HL-60/S4 (cell line): ENCODE results near the gene NGLY1.

Experiments
- in situ Hi-C: fragments of 300-500 bp; cut with MboI; formaldehyde crosslinking; loops from 2 replicates; pipeline ENCODE4 v1.14.3; 2022; ENCODE audit warnings: low sequenced_read_pairs

The NGLY1 gene

DNA sequence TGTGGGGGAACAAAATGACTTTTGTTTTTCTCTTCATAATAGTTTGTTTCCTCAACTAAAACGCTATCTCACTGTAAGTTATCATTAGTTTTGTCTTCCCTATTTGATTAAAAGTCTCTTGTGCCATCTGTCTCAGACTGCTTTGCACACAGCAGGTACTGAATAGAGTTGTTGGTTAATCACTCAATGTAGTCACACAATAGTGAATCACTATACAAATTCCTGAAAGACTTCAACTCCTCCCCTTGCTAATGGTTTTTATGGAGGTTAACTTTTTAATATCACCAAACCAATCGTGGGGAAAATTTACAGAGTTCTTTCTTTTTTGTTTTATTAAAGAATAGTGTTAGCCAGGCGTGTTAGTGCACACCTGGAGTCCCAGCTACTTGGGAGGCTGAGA is 2.6 kb upstream of the NGLY1 start:
- in situ Hi-C loops, result no loop called here

DNA sequence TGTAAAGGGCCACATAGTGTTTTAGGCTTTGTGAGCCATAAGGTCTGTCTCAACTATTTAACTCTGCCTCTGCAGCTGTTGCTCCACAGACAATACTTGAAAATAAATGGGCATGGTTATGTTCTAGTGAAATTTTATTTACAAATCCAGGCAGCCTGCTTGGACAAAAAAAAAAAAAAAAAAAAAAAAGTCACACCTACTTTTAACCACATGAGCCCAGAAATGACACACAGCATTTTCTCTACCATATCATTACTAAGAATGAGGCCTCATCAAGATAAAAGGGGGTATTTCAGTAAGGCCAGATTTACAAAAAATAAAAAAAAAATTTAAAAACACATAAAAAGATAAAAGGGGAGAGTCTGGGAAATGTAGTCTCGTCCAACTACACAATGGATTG is 1.7 kb upstream of the NGLY1 start:
- in situ Hi-C loops, result no loop called here

DNA sequence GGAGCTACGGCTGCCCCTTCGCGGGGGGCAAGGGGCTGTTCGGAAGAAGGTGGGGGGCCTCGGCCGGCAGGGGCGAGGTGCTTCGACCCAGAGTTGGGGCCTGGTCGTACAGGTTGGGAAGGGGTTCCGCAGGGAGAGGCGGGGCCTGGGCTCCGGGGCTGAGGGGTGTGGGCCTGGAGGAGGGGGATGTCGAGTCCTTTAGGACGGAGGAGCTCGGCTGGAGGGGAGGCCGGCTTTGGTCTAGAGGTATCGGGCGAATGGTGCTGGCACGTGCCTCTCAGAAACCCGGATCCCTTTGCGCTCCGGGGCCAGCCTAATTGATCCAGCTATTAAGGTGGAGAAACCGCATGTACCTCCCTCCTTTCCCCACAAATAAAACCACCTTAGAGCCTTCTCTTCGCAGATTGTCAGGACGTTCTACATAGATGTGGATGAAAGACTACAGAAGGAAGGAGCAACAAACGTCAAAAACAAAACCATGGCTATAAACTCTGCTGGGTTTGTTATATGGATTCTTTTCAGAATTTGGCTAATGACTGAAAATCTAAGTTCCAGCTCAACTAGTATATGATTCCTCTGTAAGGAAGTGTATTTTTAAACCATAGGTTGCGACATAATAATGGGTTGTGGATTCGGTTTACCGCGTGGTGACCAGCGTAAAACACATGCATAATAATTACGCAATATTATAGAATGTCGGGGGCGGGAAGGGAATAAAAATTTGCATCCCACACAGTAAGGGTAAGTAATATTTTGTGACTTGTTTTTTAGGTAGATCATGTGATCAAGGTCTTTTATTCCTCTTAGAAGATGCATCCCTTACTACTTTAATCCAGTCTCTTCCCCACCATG is 644 bp upstream of the NGLY1 start:
- in situ Hi-C loops, result no loop called here

DNA sequence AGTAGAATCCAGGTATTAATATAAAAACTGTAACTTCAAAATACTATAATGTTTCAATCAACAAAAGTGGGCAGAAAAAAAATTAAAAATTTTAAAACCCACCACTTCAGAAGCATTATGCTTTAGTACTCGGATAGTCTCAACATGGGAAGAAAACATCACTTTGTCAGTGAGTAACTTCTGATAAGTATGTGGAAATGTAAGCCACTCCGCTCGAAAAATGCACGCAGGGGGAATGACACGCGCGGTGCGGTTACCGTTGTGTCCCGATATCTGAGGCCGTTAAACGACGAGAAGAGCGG is 656 bp downstream of the NGLY1 start:
- in situ Hi-C loops, result no loop called here

DNA sequence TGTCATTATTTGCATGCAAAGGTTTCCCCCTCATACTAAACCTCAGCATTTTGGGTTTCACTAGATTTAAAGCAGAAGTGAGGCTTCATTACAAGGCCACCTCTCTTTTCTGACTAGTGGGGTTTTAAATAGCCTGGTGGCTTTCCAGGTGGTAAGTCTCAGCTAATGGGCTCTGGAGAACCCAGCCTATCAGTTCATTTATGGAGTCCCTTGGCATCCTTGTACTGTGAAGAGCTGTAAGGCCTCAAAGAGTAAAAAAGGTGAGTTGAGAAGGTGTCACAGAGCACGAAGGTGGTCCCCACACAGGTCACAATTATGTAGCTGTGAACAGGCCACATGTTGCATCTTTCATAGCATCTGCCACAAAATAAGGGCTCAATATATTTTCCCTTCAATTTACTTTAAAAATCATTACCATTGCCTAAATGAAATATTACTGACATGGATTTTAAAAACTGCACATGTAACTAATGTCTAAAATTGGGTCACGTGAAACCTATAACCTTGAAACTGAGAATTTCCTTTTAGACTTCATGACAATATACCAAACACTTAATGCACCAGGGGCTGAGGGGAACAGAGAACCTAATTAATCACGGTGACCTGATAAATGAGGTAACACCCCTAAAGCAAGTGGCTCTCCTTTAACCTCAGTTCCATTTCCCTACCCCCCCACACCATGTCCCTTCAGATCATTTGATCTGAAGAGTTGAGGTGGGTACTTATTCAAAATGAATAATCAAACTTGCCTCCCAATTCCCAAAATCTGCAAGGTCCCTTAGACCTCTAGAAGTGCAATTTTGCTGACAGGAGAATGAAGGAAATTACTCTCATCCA is 1.3 kb downstream of the NGLY1 start:
- in situ Hi-C loops, result no loop called here

DNA sequence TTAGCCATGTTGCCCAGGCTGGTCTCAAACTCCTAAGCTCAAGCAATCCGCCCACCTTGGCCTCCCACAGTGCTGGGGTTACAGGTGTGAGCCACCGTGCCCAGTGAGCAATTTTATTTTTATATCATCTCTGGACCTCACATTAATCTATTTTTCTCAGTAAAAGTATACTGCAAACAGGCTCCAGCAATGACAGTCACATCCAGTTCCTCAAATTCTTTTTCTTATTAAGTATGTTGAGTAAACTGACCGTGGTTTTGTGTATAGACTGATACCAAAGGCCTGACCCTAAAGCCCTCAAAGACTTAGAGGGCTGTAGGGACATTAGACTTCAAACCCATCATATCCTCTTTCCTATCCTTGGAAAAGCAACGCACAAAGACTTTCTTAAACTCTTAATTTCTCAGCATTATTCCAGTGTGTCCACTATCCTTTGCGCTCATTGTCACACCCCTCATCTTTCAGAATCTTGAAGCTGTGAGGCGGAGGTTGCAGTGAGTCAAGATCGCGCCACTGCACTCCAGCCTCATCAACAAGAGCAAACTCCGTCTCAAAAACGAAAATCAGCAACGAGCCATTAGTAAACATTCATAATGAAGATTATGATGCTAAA is 2.0 kb downstream of the NGLY1 start:
- in situ Hi-C loops, result no loop called here

DNA sequence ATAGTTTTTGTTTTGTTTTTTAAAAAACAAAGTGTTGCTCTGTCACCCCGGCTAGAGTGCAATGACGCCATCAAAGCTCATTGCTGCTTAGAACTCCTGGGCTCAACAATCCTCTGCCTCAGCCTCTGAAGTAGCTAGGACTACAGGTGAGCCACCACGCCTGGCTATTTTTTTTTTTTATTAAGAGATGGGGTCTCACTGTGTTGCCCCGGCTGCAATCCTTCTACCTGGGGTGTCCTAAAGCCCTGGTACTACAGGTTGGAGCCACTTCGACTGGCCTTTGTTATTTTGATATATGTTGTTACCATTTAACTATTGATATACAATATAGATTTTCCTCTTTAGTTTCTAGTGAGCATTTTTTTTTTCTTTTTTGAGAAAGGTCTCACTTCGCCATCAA is 2.6 kb downstream of the NGLY1 start:
- in situ Hi-C loops, result no loop called here

DNA sequence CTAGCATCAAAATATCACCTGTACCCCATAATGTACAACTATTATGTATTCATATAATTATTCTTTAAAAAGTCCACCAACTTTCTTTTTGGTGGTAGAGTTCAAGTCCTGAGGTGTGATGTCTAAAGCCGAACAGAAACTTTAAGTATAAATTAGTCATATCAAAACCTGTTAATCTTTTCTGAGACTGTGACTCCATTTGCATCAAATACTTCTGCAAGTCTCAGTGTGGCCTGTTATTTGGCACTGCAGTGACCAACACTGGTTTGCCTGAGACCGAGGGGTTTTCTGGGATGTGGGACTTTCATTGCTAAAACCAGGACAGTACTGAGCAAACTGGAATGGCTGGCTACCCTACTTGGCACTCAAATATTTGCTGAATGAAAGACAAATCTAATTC is 7.3 kb downstream of the NGLY1 start:
- in situ Hi-C loops, result no loop called here

DNA sequence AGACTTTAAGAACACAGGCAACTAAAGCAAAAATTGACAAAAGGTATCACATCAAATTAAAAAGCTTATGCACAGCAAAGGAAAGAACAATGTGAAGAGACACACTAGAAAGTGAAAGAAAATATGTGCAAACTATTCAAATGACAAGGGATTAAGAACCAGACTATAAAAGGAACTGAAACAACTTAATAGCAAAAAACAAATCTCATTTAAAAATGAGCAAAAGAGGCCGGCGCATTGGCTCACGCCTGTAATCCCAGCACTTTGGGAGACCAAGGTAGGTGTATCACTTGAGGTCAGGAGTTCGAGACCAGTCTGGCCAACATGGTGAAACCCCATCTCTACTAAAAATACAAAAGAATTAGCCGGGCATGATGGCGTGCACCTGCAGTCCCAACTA is 14.4 kb downstream of the NGLY1 start:
- in situ Hi-C loops, result no loop called here

DNA sequence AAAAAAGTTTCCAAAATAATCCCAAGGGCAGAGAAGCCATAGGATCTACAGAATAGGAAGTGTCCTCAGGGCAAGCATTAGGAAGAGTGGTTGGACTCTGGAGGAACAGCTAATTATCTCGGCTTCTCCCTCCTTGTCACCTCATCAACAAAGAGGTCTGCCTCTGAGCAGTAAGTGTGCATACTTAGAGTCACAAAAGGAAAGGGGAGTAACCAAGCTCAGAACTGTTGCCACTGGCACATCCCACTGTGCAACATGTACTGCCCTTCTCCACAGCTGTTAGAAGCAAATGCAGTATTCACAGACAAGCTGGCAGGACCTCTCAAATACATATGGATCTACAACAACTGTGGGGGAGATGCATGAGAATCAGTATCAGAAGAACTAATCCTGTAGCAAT is 31.5 kb downstream of the NGLY1 start:
- in situ Hi-C loops, result no loop called here

DNA sequence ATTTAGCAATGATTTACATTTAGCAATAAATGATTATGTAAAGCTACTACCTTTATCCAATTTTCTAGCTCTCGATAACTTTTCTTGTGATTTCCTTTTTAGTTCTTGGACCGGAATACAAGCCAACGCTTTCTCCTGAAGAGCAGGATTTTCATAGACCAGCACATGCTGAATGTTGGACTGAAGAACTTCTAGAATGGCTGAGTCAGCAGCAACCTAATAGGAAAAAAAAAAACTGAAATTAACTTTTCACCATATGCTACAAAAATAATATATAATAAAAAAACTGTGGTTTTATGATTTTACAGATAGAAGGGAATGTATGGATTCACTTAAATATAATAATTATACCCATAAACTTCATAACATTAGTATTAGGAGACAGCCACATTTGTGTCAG is 32.2 kb downstream of the NGLY1 start:
- in situ Hi-C loops, result no loop called here

DNA sequence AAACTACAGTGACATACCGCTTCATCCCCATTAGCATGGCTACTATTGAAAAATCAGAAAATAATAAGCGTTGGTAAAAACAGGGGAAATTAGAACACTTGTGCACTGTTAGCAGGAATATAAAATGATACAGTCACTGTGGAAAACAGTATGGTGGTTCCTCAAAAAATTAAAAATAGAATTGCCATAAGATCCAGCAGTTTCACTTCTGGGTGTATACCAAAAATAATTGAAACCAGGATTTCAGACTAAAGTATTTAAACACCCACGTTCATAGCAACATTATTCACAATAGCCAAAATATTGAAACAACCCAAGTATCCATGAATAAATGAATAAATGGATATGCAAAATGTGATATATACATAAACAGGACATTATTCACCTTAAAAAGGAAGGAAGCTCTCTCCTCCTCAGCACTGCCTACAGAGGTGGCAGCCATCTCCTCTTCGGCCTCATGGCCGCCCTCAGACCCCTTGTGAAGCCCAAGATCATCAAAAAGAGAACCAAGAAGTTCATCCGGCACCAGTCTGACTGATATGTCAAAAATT is 34.1 kb downstream of the NGLY1 start:
- in situ Hi-C loops, result no loop called here

DNA sequence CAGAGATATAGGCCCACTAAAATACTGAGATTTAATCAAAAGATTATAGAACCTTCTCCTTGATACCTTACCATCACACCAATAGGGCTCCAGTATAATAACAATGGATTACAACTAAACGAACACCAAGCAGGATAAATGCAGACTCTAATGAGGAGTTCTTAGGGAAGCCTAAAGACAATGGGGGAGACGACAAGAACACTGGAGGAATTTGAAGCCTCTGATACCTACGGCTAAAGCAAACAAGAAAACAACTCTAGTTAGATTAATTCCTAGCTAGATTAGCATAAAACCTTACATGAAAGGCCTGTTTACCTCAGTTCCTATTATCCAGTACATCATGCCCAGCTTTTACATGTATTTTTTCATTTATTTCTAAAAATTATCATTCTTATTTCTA is 35.1 kb downstream of the NGLY1 start:
- in situ Hi-C loops, result no loop called here

DNA sequence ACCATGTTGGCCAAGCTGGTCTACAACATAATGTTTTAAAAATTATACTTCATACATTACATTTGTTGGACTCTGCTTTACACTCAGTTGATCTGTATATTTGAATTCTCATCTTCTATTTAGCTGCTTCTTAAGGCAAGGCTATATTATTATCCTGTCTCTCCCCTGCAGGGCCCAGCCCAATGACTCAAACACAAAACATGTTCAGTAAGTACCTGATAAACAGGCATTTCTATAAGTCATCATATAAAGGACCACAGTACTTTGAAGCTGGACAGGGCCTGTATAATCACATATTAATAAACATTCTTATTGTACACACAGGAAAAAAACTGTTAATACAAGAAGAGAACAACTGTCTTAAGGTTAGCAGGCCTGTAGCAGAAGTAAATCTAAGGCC is 36.2 kb downstream of the NGLY1 start:
- in situ Hi-C loops, result no loop called here

DNA sequence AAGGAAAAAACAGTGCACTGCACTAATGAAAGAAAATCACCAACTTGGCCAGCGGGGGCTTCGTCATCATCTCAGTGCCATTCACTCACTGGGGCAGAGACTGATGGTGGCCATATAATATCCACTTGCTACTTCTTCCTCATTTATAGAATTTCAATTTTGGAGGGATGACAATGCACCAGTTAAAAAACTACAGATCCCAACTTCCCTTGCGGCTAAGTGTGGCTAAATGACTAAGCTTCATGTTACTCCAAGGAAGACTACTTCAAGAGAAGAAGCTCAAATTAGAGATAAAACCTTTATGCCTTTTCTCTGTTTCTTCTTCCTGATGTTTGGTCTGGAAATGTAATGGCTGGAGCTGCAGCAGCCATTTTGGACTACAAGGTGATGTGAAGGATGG is 38.8 kb downstream of the NGLY1 start:
- in situ Hi-C loops, result no loop called here

DNA sequence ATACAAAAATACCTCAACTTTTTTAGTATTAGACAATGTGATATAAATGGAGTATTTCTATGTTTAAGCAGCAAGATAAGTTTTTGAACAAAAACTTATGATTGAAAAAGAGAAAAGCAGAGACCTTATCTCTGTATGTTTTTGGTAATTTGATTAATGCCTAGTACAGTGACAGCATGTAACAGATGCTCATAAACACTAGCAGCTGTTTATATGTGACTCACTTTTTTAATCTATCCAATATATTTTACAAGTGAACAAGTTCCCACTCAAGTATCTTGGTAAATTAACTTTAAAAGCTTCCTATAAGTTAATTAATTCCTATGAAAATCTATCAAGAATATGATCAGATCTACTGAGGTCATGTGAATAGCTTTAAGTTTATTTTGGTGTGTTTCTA is 55.1 kb downstream of the NGLY1 start:
- in situ Hi-C loops, result no loop called here

DNA sequence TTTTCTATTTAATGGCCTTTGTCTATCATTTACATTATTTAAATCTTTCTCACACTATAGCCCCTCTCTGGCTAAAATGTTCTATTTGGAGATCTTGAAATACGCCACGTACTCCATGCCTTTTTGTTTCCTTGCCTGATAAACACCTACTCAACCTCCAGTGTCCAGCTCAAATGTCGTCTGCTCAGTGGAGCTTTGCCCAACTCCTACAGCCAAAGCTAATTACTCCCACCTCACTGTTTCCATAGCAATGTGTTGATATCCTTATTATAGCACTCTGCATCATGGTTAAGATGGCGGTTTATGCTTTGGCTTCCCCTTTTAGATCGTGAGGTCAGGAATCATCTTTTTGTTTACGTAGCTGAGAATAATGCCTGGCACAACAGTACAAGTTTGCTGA is 55.9 kb downstream of the NGLY1 start:
- in situ Hi-C loops, result no loop called here

DNA sequence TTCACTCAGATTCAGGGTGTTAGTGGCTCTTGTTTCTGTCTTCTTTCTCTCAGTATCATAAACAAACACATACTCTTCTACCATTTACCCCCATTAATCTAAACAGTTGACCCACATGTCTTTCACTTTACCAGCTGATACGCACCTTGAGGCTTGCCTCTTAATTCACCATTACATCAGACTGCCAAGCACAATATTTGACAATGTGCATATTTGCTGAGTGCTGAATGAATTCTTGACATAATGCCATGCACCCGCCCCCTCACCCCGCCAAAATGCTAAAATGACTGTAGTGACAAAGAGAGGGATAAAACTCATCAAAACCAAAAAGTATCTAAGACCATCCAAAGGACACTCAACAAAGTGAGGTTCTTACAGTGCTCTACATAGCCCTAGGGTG is 57.4 kb downstream of the NGLY1 start:
- in situ Hi-C loops, result no loop called here

DNA sequence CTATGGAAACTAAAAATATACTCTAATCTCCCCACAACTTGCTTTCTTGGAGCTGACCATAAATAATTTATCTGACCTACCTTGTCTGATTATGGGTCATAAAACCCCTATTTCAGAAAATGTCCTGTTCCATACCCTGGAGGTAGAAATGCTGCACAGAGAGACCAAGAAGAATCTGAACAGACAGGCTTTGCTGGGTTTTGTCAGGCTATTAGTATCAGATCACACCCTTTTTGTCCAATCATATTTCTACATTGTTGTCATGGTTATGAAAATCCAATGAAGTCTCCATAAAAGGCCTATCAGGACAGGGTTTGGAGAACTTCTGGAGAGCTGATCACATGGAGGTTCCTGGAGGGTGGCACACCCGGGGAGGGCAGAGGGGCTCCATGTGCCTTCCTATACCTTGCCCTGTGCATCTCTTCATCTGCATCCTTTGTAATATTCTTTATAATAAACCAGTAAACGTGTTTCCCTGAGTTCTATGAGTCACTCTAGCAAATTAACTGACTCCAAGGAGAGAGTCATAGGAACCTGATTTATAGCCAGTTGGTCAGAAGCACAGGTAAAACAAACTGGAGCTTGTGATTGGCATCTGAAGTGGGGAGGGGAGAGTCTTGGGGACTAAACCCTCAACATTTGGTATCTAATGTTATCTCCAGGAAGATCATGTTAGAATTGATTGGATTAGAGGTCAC is 58.1 kb downstream of the NGLY1 start:
- in situ Hi-C loops, result no loop called here

DNA sequence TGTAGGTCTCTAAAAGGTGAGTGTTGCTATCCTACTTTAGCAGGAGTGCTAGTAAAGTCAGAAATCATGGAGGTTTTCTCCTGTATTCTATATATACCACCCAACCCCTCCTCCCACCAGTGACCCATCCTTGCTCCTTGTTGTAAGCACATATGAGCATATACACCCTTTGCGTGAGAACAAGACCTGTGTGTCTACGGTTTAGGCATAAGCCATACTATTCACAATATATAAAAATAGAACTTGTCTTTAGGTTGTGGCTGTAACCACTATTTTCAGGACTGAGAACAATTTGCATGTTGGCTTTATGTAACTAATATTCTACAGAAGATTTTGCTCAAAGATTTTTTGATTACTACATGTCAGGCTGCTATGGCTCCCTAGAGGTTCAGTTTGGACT is 59.4 kb downstream of the NGLY1 start:
- in situ Hi-C loops, result no loop called here

DNA sequence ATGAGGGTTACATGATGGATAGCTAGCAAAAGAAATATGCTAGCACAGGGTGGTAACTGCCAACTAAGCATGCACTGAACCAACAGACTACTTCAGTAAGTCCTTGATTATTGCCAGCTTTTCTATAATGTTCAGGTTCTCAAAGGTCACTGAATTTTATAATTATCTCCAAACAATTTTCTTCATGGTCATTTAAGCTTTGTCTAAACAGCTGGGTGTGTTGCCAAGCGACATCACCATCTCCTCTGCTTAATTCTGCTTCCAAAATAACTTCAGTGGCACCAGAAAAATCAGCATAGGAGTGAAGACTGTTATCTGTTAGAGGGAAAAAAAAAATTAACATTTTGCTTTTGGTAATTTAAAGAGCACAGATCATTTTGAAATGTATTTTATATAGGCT is 63.9 kb downstream of the NGLY1 start:
- in situ Hi-C loops, result no loop called here
